Mesendoderm (in vitro differentiated cells): ENCODE results near the gene CYP26A1.

Experiments
- DNase-seq: peaks from one replicate; pipeline ENCODE4 v3.0.0; 2013
- H2AK5ac ChIP-seq: 2 replicates; pipeline ENCODE4 v1.6.1; 2013; ENCODE audit warnings: low read length, inconsistent platforms
- H2BK120ac ChIP-seq: 2 replicates; pipeline ENCODE4 v1.6.1; 2013; ENCODE audit warnings: low read depth, mild to moderate bottlenecking, low read length, moderate library complexity, mixed read lengths
- H2BK15ac ChIP-seq: replicated peaks from 2 replicates; pipeline ENCODE4 v1.6.1; 2013; ENCODE audit warnings: low read depth, mild to moderate bottlenecking, moderate library complexity
- H2BK5ac ChIP-seq: 2 replicates; pipeline ENCODE4 v1.6.1; 2013; ENCODE audit warnings: low read length, inconsistent platforms
- H3K18ac ChIP-seq: 2 replicates; pipeline ENCODE4 v1.6.1; 2013; ENCODE audit warnings: mild to moderate bottlenecking, low read length, mixed read lengths
- H3K23ac ChIP-seq: one replicate; pipeline ENCODE4 v1.6.1; 2013; ENCODE audit warnings: low read length
- H3K27ac ChIP-seq: 2 replicates; pipeline ENCODE4 v1.5.1; 2013; ENCODE audit warnings: low read depth, mild to moderate bottlenecking, inconsistent platforms, low read length, moderate library complexity
- H3K27me3 ChIP-seq: 2 replicates; pipeline ENCODE4 v1.6.1; 2013; ENCODE audit warnings: low read length, control low read depth, mild to moderate bottlenecking, inconsistent platforms; ENCODE audit not compliant: insufficient read depth, poor library complexity
- H3K36me3 ChIP-seq: 2 replicates; pipeline ENCODE4 v1.6.1; 2013; ENCODE audit warnings: low read length, inconsistent platforms; ENCODE audit not compliant: control insufficient read depth, insufficient read depth
- H3K4ac ChIP-seq: one replicate; pipeline ENCODE4 v1.6.1; 2013; ENCODE audit warnings: low read depth, mild to moderate bottlenecking, low read length, moderate library complexity
- H3K4me1 ChIP-seq: 2 replicates; pipeline ENCODE4 v1.6.1; 2013; ENCODE audit warnings: low read depth, low read length, inconsistent platforms; ENCODE audit not compliant: control insufficient read depth
- H3K4me2 ChIP-seq: 2 replicates; pipeline ENCODE4 v1.6.1; 2013; ENCODE audit warnings: low read length
- H3K4me3 ChIP-seq: 2 replicates; pipeline ENCODE4 v1.5.1; 2013; ENCODE audit warnings: mild to moderate bottlenecking, low read length
- H3K56ac ChIP-seq: one replicate; pipeline ENCODE4 v1.6.1; 2013; ENCODE audit warnings: low read length
- H3K79me1 ChIP-seq: 2 replicates; pipeline ENCODE4 v1.6.1; 2013; ENCODE audit warnings: low read length, inconsistent platforms
- H3K79me2 ChIP-seq: 2 replicates; pipeline ENCODE4 v1.6.1; 2013; ENCODE audit warnings: mild to moderate bottlenecking, low read length; ENCODE audit not compliant: control insufficient read depth, insufficient read depth
- H3K9ac ChIP-seq: 2 replicates; pipeline ENCODE4 v1.6.1; 2013; ENCODE audit warnings: low read length, inconsistent platforms
- H4K5ac ChIP-seq: one replicate; pipeline ENCODE4 v1.6.1; 2013; ENCODE audit warnings: low read length
- H4K8ac ChIP-seq: one replicate; pipeline ENCODE4 v1.6.1; 2013; ENCODE audit warnings: low read depth, mild to moderate bottlenecking, control low read depth, low read length, moderate library complexity
- WGBS: extraction: QIAGEN DNeasy Blood & Tissue Kit; methylation state at CpG from one replicate; pipeline ENCODE4 v1.1.7; 2013; ENCODE audit warnings: low lambda C conversion rate, missing lambda C conversion rate; ENCODE audit not compliant: insufficient coverage; ENCODE audit errors: extremely low coverage; 5-methylcytosine and 5-hydroxymethylcytosine counted together

CYP26A1 gene

DNA sequence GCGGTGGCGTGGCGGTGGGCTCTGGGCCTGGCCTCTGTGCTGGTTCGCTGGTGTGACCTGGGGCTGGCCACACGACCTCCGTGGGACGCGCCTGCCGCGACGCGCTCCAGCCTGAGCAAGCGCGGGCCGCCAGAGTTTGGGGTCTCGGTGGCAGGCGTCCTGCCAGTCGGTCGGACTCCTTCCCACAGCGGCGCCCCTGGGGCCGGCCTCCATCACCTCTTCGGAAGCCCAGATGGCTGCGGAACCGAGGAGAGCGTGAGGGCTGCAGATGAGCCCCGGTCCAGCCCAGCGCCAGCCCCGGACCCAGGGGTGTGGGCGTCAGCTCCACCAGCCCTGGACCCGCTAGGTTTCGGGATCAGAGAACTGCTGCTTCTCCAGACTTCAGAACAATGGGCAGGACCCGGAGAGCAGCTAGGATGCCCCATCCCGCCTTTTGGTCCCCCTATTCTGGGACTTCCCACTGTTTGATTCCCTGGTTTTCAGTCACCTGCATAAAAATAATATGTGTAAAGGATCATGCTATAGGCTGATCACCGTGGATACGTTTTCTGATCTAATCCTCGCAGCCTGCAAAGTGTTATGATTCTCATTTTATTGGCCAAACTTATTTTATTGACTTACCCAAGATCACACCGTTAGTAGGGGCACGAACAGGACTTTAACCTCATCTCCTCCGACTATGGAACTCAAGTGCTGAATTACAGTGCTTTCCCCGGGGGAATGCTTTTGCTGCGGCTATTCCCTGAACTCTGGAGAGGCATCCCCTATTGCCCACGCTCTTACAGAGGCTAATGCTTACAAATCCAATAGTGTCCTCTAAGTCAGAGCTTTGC lies 10.3 kb upstream of the CYP26A1 start:
- no peaks in the 10 kb centered on the region for H3K79me2 ChIP-seq
- H3K9ac ChIP-seq, result peak overlapping the region; percentile 30
- no peak overlapping the region for H2BK5ac ChIP-seq
- H3K4me2 ChIP-seq, result peak overlapping the region; percentile 28
- no peak for DNase-seq
- peaks cover 84% of the 10 kb centered on the region for H3K27me3 ChIP-seq
- H2AK5ac ChIP-seq, result no peak overlapping the region
- peak overlapping the region; percentile 67 for H3K56ac ChIP-seq
- peak overlapping the region; percentile 1 for H3K18ac ChIP-seq
- no peak overlapping the region for H3K4ac ChIP-seq
- no peak overlapping the region for H2BK15ac ChIP-seq
- H2BK120ac ChIP-seq, result no peak overlapping the region
- H3K36me3 ChIP-seq, result no peaks in the 10 kb centered on the region
- H4K8ac ChIP-seq, result no peak overlapping the region
- no peaks in the 10 kb centered on the region for H3K4me1 ChIP-seq
- no peak overlapping the region for H4K5ac ChIP-seq
- H3K79me1 ChIP-seq, result no peaks in the 10 kb centered on the region
- WGBS, result no CpG with 5 or more reads among the region's 43 CpGs
- H3K27ac ChIP-seq, result no peak overlapping the region
- H3K4me3 ChIP-seq, result no peak overlapping the region
- H3K23ac ChIP-seq, result peak overlapping the region; percentile 56

DNA sequence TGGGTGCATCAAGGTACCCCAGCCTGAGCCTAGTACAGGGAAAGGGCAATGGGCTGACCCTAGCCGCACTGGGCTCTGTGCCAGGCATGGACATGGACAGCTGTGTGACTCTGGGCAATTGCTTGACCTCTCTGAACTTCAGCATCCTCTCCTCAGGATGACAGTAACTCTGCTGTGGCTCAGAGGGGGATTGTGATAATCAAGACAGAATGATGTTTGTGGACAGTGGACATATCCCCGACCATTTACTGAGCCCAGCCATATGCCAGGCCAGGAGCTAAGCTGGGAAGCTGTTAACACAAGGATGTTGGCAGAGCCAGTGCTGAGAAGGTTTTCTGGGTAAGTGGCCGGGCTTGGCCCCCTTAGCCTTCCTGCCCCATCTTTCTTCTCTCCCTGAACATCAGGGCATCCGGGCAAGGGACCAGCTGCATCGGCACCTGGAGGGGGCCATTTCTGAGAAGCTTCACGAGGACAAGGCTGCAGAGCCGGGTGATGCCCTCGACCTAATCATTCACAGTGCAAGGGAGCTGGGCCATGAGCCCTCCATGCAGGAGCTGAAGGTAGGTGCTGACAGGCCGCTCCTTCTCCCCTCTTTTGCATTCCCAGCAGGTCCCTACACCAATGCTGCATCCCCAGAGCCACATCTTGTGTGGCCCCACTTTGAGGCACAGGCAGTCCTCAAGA lies 9.6 kb upstream of the CYP26A1 start:
- H3K4me3 ChIP-seq, result no peak overlapping the region
- H2BK15ac ChIP-seq, result no peak overlapping the region
- H3K79me1 ChIP-seq, result no peaks in the 10 kb centered on the region
- no peaks in the 10 kb centered on the region for H3K4me1 ChIP-seq
- no peak overlapping the region for H3K4ac ChIP-seq
- peak overlapping the region; percentile 26 for H3K23ac ChIP-seq
- no peaks in the 10 kb centered on the region for H3K36me3 ChIP-seq
- H3K9ac ChIP-seq, result no peak overlapping the region
- WGBS, result no CpG with 5 or more reads among the region's 9 CpGs
- H2BK120ac ChIP-seq, result no peak overlapping the region
- no peak overlapping the region for H2AK5ac ChIP-seq
- H3K27me3 ChIP-seq, result peaks cover 89% of the 10 kb centered on the region
- no peak overlapping the region for H2BK5ac ChIP-seq
- no peak overlapping the region for H4K5ac ChIP-seq
- no peaks in the 10 kb centered on the region for H3K79me2 ChIP-seq
- H3K56ac ChIP-seq, result no peak overlapping the region
- DNase-seq, result no peak
- H3K4me2 ChIP-seq, result no peak overlapping the region
- H3K18ac ChIP-seq, result no peak overlapping the region
- no peak overlapping the region for H4K8ac ChIP-seq
- no peak overlapping the region for H3K27ac ChIP-seq

DNA sequence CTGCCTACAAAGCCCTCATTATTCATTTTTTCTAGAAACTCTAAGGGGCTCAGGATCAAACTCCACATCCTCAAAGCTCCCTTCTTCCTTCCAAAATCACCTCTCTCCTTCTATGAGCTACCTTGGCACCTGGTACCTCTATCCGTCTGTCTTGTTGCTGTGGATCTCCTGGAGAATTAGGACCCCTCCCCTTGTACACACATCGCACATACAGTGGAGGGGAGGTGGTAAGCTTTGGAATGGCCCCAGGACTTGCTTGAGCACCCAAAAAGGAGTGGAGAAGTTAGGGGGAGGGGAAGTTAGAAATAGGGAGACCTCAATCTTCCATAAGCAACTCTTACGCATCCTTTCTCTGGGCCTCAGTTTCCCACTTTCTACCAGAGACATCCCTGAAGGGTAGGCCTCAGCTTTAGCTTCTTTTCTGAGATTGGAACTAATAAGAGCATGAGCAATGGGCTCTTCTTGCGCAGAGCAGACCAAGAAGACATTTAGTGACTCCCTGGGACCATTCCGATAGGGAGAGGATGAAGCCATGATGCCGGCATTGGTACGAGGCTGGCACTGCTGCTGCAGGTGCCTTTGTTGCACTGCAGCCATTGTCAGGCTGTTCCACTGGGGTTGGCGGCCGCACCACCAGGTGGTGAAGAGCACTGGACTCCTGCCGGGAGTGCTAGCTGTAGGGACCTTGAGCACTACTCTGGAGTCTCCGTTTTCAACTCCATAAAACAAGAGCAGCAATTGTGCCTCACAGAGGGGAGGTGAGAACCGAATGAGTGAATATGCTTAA lies 8.6 kb upstream of the CYP26A1 start:
- Histone ChIP-seq H4K8ac (no peak overlapping the region), H3K4me3 (no peak overlapping the region), H3K36me3 (no peaks in the 10 kb centered on the region), H3K79me1 (no peaks in the 10 kb centered on the region), H2BK5ac (no peak overlapping the region), H3K23ac (no peak overlapping the region), H3K4ac (no peak overlapping the region), H4K5ac (no peak overlapping the region), H3K27me3 (peaks cover 89% of the 10 kb centered on the region), H2BK120ac (no peak overlapping the region), H3K18ac (no peak overlapping the region), H3K4me1 (no peaks in the 10 kb centered on the region), H3K4me2 (no peak overlapping the region), H3K79me2 (no peaks in the 10 kb centered on the region), H2BK15ac (no peak overlapping the region), H2AK5ac (no peak overlapping the region), H3K27ac (no peak overlapping the region), H3K56ac (no peak overlapping the region), H3K9ac (no peak overlapping the region)
- no CpG with 5 or more reads among the region's 12 CpGs for WGBS
- no peak for DNase-seq

DNA sequence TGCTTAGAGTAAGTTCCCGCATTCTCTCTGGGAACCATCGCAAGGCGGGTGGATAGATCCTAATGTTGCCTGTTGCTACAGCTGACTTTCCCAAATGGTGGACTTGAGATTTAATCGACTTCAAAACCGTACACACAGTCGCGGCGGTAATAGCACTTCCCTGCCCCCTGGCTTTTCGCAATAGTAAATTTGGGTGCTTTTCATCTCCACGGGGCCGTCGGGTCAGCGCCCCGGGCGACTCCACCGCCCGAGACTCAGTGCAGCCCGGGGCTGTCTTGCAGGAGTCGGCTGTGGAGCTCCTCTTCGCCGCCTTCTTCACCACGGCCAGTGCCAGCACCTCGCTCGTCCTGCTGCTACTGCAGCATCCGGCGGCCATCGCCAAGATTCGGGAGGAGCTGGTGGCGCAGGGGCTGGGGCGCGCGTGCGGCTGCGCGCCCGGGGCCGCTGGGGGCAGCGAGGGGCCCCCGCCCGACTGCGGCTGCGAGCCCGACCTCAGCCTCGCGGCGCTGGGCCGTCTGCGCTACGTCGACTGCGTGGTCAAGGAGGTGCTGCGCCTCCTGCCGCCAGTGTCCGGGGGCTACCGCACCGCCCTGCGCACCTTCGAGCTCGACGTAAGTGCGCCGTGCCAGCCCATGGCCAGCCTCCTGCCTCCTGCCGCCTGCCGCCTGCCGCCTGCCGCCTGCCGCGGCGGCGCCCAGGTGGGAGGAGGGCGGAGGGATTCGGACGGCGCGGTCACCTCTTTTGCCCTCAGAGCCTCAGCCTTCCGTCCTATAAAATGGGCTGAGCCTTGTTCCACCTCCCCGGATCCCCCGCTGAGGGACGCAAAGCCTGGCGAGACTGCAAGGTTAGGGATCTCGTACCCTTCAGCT lies 7.8 kb upstream of the CYP26A1 start:
- peak; percentile 56 for DNase-seq
- no peak overlapping the region for H3K4ac ChIP-seq
- H3K79me2 ChIP-seq, result no peaks in the 10 kb centered on the region
- no peaks in the 10 kb centered on the region for H3K36me3 ChIP-seq
- H3K79me1 ChIP-seq, result no peaks in the 10 kb centered on the region
- H3K4me2 ChIP-seq, result no peak overlapping the region
- no peak overlapping the region for H2AK5ac ChIP-seq
- no peak overlapping the region for H3K23ac ChIP-seq
- no peak overlapping the region for H3K4me3 ChIP-seq
- no peak overlapping the region for H2BK15ac ChIP-seq
- H4K8ac ChIP-seq, result no peak overlapping the region
- no peaks in the 10 kb centered on the region for H3K4me1 ChIP-seq
- H3K18ac ChIP-seq, result no peak overlapping the region
- H2BK120ac ChIP-seq, result no peak overlapping the region
- H3K27me3 ChIP-seq, result peaks cover 92% of the 10 kb centered on the region
- H4K5ac ChIP-seq, result no peak overlapping the region
- no CpG with 5 or more reads among the region's 81 CpGs for WGBS
- peak overlapping the region; percentile 11 for H3K56ac ChIP-seq
- no peak overlapping the region for H3K9ac ChIP-seq
- no peak overlapping the region for H2BK5ac ChIP-seq
- no peak overlapping the region for H3K27ac ChIP-seq

DNA sequence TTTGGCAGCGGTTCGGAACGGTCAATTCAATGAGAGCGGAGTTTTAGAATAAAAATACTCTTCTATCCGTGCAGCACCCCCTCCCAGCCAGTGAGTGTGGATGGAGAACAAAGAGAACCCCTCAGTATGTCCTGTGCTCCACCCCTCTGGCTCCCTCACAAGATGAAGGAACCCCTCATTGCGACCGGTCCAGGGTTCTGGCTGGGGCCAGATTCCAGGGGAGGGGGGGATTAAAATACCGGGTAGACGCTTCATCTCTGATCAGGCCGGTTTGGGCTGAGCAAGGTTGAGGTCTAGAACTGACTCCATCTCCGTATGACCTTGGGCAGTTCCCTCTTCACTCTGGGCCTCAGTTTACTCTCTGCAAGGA lies 7.2 kb upstream of the CYP26A1 start:
- no peak overlapping the region for H3K4me3 ChIP-seq
- H3K56ac ChIP-seq, result no peak overlapping the region
- H3K79me1 ChIP-seq, result no peaks in the 10 kb centered on the region
- no peak overlapping the region for H3K9ac ChIP-seq
- no peak overlapping the region for H2AK5ac ChIP-seq
- H3K27me3 ChIP-seq, result peaks cover 90% of the 10 kb centered on the region
- no peaks in the 10 kb centered on the region for H3K4me1 ChIP-seq
- no peak overlapping the region for H3K4ac ChIP-seq
- H4K8ac ChIP-seq, result no peak overlapping the region
- H3K18ac ChIP-seq, result no peak overlapping the region
- H2BK15ac ChIP-seq, result no peak overlapping the region
- no peaks in the 10 kb centered on the region for H3K79me2 ChIP-seq
- no peak overlapping the region for H2BK120ac ChIP-seq
- no peak overlapping the region for H3K27ac ChIP-seq
- no peaks in the 10 kb centered on the region for H3K36me3 ChIP-seq
- no peak overlapping the region for H3K4me2 ChIP-seq
- no peak for DNase-seq
- no CpG with 5 or more reads among the region's 11 CpGs for WGBS
- H3K23ac ChIP-seq, result no peak overlapping the region
- no peak overlapping the region for H2BK5ac ChIP-seq
- H4K5ac ChIP-seq, result no peak overlapping the region
